Fibroblast of lung (primary cell): ENCODE data around the gene OR2D3.

ENCODE experiments used
- EZH2 ChIP-seq: IDR thresholded peaks from 2 replicates; pipeline ENCODE4 v1.5.1; 2012; ENCODE audit warnings: low read length, control low read depth, mild to moderate bottlenecking; ENCODE audit errors: missing control alignments
- TF ChIP-seq, protein P1 (sequence below), 2 donors: IDR thresholded peaks in 1 of 2; conservative IDR thresholded peaks in 1 of 2; 1 replicate in 1 of 2; 2 replicates in 1 of 2; pipeline ENCODE4 v1.5.1; 2011 to 2012; ENCODE audit warnings: low read length in 2 of 2, control low read depth in 1 of 2, inconsistent platforms in 1 of 2, low read depth in 1 of 2, mild to moderate bottlenecking in 1 of 2

GRCh38 chr11:6895010-6895409 lies 25.8 kb upstream of the OR2D3 start:
- TF ChIP-seq, protein P1, sequence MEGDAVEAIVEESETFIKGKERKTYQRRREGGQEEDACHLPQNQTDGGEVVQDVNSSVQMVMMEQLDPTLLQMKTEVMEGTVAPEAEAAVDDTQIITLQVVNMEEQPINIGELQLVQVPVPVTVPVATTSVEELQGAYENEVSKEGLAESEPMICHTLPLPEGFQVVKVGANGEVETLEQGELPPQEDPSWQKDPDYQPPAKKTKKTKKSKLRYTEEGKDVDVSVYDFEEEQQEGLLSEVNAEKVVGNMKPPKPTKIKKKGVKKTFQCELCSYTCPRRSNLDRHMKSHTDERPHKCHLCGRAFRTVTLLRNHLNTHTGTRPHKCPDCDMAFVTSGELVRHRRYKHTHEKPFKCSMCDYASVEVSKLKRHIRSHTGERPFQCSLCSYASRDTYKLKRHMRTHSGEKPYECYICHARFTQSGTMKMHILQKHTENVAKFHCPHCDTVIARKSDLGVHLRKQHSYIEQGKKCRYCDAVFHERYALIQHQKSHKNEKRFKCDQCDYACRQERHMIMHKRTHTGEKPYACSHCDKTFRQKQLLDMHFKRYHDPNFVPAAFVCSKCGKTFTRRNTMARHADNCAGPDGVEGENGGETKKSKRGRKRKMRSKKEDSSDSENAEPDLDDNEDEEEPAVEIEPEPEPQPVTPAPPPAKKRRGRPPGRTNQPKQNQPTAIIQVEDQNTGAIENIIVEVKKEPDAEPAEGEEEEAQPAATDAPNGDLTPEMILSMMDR (conservative IDR thresholded peaks at IDR 0.05 in 1 of 2, IDR thresholded peaks at IDR 0.05 in 1 of 2; ENCODE audit: low read depth in 1 of 2, low read length in 2 of 2), result no peak
- no peak for TF ChIP-seq EZH2
